Measurements from ENCODE around the gene EPHB1. TPM values are rescaled to one million over a fixed set of nuclear protein-coding genes. Genes with fewer than 3 reads are reported as not detected.

The EPHB1 gene
- total RNA-seq, 1 donor from 2014 or later: 1.6 TPM

- intact Hi-C loops (cut with DNase I): no loop called here
- no peak for DNase-seq
- Histone ChIP-seq H3K9me3 (no peaks in the 10 kb centered on the region), H3K27me3 (no peaks in the 10 kb centered on the region), H3K27ac (no peak overlapping the region), H3K4me3 (no peak overlapping the region), H3K4me1 (no peaks in the 10 kb centered on the region), H3K36me3 (no peaks in the 10 kb centered on the region)
- TF ChIP-seq CTCF (IDR thresholded peaks at IDR 0.05): no peak
- ATAC-seq: no peak
These were observed 472.4 kb downstream of the EPHB1 start for GRCh38 chr3:135267487-135267886.

- no peak for TF ChIP-seq CTCF (IDR thresholded peaks at IDR 0.05)
- DNase-seq (no peak), ATAC-seq (no peak)
- no peaks in the 10 kb centered on the region for H3K4me1 ChIP-seq
- H3K4me3 ChIP-seq: no peak overlapping the region
- H3K27ac ChIP-seq: no peak overlapping the region
- intact Hi-C loops (cut with DNase I): no loop called here
- H3K36me3 ChIP-seq: no peaks in the 10 kb centered on the region
- no peaks in the 10 kb centered on the region for H3K27me3 ChIP-seq
- H3K9me3 ChIP-seq: no peaks in the 10 kb centered on the region
These were observed 474.0 kb downstream of the EPHB1 start for GRCh38 chr3:135268941-135269532.

GRCh38 chr3:135271177-135272025 lies 476.3 kb downstream of the EPHB1 start:
- H3K27me3 ChIP-seq: no peaks in the 10 kb centered on the region
- no peak overlapping the region for H3K4me3 ChIP-seq
- no peak for TF ChIP-seq CTCF (IDR thresholded peaks at IDR 0.05)
- H3K27ac ChIP-seq: no peak overlapping the region
- no peak for DNase-seq
- no peaks in the 10 kb centered on the region for H3K36me3 ChIP-seq
- H3K9me3 ChIP-seq: no peaks in the 10 kb centered on the region
- H3K4me1 ChIP-seq: no peaks in the 10 kb centered on the region
- intact Hi-C loops (cut with DNase I): no loop called here
- no peak for ATAC-seq

GRCh38 chr3:135272026-135272669 lies 477.1 kb downstream of the EPHB1 start:
- no peaks in the 10 kb centered on the region for H3K36me3 ChIP-seq
- DNase-seq (no peak), ATAC-seq (no peak)
- no peak overlapping the region for H3K4me3 ChIP-seq
- no peaks in the 10 kb centered on the region for H3K4me1 ChIP-seq
- H3K9me3 ChIP-seq: no peaks in the 10 kb centered on the region
- TF ChIP-seq CTCF (IDR thresholded peaks at IDR 0.05): no peak
- no peak overlapping the region for H3K27ac ChIP-seq
- intact Hi-C loops (cut with DNase I): no loop called here
- no peaks in the 10 kb centered on the region for H3K27me3 ChIP-seq

- TF ChIP-seq CTCF (IDR thresholded peaks at IDR 0.05): no peak
- no peak for ATAC-seq
- H3K27me3 ChIP-seq: no peaks in the 10 kb centered on the region
- no peak for DNase-seq
- H3K36me3 ChIP-seq: no peaks in the 10 kb centered on the region
- no peak overlapping the region for H3K27ac ChIP-seq
- H3K4me1 ChIP-seq: no peaks in the 10 kb centered on the region
- H3K4me3 ChIP-seq: no peak overlapping the region
- intact Hi-C loops (cut with DNase I): no loop called here
- H3K9me3 ChIP-seq: peaks cover 2% of the 10 kb centered on the region
These were observed 497.1 kb downstream of the EPHB1 start for GRCh38 chr3:135292162-135292561.

All from upper lobe of right lung (tissue), 1 donor.